ENCODE results near the gene RAB22A.
"Not testable (repeated sequence)": the region's sequence is repeated elsewhere in the genome, so short reads cannot be mapped to it uniquely, and the experiment has no call there.

The RAB22A gene

DNA sequence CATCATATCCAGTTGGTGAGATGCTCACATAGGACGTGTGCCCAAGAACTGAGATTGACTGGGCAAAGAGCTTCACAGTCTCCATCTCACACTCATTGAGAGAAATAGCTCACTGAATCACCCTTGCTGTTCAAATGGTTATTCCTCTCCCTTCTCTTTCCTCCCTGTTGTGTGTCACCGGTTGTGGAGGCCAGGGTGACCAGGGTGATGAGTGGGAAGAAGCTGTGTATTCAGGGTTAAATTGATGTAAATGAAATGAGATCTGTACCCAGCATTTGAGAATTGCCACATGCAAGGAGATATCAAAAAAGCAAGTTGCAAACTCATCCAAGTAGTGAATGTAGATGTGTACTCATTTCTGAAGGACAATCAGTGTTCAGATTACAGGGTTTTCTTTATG lies 43.0 kb downstream of the RAB22A start:
- DNase-seq, result peak; percentile 45

DNA sequence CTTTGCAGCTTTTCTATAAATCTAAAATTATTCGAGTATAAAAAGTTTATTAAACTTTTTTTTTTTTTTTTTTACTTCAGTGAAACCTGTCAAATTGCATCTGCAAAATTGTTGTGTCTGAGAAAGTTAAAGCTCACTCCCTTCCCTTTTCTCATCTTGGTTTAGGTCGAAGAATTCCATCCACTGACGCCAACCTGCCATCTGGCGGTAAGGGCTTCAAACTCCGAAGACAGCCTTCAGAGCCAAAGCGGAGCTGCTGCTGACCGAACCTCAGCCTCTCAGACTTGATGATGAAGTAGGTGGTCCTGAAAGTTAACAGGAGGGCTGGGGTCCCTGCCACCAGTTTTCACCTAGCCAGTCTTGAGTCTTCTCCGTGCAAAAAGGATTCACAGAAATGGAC lies 49.9 kb downstream of the RAB22A start:
- no peak for DNase-seq

DNA sequence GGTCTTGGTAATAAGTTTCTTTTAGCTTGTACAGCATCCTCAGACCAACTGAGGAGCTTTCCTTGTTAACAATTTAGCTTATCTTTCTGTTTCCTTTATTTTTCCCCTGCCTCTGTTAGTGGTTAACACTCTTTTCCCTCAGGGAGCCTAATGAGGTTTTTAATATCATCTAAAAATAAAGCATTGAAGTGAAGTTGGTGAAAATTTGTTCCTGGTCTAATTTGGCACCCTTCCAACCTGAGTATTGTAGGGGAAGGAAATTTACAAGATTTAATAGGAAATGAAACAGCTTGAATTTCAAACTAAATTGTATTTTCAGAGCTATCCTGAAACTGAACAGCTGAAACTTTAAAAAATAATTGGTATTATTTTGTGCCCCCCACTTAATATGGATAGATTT lies 51.4 kb downstream of the RAB22A start:
- no peak for DNase-seq

DNA sequence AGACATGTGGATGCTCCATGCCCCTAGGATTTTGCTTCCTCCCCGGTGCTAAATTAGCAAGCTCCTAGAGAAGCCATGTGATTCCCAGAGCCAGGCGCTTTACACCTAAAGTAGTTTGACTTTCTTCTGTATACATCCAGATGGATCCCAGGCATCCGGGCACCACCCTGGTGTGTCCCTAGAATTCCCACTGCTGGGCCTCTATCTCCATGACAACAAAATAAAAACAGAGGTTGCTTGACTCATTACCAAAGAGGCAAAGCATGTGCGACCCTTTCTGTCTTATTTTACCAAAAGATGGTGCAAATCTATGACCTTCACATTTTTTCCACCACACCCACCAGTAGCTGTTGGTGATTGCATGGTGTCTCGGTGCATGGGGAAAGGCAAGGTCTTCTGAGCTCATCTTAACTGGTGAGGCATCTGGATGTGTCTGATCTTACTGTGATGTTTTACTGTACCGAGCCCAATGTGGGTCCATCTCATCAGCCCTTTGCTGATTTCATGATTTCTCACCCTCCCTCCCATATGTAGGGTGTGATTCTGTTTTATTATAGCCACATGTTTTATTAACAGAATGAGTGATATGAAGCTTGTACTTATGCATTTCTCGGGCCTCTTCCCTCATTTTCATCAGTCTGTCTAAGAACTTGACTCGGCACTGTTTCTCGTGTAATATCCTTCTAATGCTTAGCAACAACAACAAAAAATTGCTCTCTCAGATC lies 52.1 kb downstream of the RAB22A start:
- DNase-seq, result no peak

DNA sequence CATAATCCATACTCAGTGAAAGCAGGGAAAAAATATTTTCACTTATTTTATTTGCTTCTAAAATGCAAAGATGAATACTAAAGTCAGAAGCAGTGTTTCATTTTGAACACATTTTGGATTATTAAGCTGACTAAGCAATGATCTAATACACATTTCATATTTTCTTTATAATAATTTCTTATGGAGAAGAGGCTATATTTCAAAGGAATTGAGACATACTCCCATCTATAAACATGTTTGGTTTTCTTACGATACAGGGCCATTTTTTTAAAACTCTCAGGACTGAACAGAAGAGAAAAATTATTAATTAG lies 52.6 kb downstream of the RAB22A start:
- no peak for DNase-seq

DNA sequence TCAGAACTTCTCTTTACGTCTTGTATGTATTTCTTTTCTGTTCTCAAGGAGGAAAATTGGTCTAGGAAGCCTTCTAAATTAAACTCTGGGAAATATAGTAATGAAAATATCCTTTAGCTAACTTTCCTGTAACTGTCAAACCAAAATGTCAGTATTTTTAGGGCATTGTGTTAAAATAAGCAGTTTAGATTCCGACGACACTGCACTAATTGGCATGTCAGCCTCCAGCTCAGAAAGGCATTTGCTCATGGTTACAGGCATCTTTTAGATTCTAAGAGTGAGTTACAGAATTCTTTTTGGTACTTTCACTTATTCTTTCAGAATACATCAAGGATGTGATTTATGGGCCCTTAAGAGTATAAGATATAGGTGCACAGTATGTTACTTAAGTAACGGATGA lies 53.5 kb downstream of the RAB22A start:
- no peak for DNase-seq

DNA sequence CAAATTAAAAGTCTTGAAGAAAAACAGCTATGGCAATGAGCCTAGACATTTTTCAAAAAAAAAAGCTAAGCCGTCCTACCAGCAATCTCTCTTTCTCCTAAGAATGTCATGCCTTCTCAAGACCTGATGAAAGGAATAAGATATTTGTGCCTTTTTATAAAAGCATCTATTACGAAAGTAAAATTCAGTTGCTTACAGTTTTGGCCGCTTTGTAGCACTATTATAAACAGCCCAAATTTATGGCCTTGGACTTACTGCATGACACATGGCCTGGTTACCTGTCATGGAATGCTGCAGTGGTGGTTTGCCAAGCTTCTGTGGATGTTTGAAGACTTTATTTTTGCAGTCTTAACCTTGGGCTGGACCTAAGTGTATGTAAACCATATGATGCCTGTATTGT lies 57.4 kb downstream of the RAB22A start:
- DNase-seq, result no peak

DNA sequence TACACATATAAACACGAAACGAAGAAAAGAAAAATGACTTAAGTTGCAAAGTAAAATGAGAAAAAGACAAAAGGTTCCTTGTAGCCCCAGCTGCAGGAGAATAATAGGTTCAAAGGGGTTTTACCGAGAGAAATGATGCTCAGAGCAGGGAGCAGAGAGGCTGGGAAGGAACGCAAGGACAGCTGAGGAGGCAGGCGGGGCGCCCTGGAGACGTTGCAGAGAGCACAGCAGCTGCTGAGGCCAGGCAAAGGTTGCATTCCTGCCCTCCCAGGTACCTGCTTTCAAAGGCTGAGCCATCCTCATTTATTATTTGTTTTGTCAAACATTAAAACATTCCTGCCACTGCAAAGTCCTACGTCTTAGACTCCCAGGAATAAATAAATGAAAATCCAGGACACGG lies 63.3 kb downstream of the RAB22A start:
- no peak for DNase-seq

DNA sequence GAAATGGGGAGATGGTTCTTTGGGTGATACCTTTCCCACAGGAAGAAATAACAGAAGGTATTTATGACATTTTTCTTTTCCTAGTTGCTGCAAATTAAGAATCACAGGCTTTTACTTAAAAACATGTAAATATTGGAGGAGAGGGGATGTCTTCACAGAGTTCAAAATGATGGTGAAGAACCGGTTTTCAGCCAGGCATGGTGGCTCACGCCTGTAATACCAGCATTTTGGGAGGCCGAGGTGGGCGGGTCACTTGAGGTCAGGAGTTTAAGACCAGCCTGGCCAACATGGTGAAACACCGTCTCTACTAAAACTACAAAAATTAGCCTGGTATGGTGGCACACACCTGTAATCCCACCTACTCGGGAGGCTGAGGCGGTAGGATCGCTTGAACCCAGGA lies 63.8 kb downstream of the RAB22A start:
- DNase-seq, result not testable (repeated sequence)

DNA sequence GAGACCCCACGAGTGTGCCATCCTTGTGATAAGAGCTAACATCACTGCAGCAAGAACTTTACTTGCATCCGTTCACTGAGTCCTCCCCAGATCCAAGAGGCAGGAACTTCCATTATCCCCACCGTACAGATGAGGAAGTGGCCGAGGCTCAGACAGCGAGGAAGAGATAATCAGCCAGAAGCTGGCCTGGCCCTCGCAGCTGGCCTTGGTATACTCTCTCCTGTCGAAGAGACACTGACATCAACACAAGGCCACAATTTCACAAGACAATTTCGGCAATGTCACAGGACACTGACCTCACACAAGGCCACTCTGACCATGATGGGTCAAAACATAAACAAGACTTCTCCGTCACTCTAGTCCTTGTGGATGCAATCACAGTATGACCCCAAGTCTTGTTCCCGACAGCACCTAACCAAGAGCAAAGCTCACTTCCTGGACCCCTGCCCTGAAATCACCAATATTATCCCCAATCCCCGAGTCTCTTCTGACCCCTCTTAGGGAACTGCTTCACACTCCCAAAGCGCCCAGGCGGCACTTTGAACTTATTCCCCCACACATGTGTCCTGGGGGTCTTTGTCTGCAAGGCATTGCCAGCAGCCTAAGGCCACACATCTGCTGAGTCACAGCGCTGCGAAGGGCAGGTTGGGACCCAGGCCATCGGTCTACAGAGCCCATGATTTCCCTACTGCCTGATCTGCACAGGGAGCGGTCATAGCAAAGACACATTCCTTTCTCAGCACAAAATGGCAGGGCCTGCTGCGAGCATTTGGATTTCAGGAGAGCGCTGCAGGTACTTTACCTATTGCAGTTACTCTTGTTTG lies 64.7 kb downstream of the RAB22A start:
- DNase-seq, result no peak

DNA sequence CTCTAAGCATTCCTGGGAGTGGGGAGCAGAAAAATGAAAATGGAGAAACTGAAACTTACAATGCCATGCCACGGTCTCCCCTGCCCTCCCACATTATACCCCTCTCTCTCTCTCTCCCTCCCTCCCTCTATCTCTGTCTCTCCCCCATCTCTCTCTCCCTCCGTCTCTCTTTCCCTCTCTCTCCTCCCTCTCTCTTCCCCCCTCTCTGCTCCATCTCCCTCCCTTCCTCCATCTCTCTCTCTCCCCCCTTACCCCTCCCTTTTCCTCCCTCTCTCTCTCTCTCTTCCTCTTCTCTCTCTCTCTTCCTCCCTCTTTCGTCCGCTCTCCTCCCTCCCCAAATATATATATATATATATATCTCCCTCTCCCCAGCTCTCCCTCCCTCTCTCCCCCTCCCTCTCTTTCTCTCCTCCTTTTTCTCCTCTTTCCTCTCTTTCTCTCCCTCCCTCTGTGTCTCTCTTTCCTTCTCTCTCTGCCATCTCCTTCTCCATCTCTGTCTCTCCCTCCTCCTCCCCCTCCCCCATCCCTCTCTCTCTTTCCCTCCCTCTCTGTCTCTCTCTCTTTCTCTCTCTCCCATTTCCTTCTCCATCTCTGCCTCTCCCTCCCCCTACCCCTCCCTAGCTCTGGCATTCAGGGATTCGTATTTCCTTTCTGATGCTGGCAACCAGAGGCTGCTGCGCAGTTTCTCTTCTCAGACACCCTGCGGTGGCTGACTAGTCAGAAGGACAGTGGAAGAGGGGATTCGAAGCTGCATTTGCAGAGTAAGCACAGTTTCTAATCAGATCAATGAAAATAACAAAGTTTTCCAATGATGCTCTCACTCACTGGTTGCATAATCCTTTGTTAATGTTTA lies 65.6 kb downstream of the RAB22A start:
- DNase-seq, result no peak

DNA sequence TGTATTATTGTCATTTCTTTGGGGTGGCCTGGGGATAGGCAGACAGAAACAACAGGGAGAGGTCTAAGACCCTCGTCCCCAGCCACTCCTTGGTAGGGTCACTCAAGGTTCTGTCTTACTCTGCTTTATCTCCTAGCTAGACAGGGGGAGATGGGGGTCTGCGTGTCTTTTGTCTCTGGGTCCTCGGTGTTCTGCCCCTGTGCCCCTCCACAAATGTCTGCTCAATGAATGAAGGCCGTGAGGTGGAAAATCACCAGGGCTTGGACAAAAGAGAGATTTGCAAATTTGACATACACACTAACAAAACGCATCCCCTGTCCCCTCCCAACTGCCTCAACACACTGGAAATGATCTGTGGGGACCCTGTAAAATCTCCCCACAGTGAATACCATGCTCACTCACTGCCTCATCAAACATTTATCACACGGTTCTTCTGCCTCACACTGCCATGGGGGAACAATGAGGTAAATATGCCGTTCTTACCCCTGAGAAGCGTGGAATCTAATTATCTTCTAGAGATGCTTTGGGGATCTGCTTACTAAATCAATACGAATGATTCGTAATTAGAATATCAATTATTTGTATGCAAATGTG lies 66.3 kb downstream of the RAB22A start:
- no peak for DNase-seq

DNA sequence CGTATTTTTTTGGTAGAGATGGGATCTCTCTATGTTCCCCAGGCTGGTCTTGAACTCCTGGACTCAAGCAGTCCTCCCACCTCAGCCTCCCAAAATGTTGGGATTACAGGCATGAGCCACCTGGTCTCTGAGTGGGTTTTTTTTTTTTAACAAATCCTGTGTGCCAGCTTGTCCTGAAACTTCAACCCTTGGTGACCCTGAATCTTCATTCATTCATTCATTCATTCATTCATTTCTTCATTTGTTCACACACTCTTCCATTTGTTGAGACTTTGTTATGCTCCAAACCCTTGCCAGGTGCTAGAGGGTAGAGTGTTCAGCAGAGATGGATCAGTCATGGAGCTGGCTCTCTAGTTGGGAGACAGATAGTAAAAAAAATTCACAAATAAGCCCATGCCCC lies 67.5 kb downstream of the RAB22A start:
- no peak for DNase-seq

DNA sequence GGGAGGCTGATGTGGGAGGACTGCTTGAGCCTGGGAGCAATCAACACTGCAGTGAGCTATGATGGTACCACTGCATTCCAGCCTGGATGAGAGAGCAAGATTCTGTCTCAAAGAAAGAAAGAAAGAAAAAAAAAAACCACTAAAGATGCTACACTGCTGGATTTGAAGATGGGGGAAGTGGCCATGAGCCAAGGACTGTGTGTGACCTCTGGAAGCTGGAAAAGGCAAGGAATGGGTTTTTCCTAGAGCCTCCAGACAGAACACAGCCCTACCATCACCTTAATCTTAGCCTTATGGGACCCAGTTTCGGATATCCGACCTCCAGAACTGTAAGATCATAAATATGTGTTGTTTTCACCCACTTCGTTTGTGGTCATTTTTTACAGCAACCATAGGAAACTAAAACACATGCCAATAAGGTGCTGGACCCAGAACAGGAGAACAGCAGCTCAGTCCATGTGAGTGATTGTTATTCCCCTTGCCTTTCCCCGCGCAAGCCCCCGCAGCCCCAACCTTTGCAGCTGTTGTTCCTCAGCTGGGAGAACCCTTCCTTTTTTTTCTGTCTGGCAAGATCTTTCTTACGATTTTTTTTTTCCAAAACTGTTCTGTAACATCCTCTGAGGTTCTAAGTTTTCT lies 68.4 kb downstream of the RAB22A start:
- no peak for DNase-seq

DNA sequence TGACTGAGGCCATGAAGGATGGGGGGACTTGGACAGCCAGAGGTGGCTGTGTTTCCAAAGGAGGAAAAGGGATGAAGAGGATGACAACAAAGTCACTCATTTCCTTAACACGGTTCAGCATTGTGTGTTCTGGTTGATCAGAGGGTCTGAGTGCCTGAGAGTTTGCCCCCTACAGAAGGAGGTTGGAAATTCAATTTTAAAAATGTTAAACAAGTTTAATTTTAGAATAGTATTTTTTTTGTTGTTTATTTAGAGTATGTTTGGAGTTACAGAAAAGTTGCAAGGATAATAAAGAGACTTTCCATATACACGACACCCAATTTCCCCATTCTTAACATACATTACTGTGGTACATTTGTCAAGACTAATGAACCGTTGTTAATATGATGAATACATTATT lies 69.2 kb downstream of the RAB22A start:
- DNase-seq, result no peak

DNA sequence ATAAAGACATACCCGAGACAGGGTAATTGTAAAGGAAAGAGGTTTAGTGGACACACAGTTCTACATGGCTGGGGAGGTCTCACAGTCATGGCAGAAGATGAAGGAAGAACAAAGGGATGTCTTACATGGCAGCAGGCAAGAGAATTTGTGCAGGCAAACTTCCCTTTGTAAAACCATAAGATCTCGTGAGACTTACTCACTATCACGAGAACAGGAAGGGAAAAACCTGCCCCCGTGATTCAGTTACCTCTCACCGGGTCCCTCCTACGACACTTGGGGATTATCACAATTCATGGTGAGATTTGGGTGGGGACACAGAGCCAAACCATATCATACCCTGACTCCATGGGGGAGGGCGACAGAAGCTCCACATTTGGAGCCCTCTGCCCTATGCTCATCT lies 72.1 kb downstream of the RAB22A start:
- DNase-seq, result no peak

DNA sequence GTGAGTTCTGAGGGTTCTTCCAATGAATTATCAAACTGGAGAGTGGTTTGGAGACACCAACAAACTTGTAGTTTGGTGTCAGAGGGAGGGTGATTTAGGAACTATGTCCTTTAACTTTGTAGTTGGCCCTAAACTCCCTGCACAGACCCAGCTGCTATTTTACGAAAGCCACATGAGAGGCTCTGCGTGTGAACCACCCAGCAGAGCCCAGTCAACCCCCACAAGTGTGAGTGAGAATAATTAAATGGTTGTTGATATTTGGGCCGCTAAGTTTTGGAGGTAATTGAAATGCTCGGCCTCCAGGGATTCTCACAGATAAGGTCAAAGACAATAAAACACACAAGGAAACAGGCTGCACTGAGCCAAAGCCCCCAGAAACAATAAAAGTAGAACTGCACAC lies 72.6 kb downstream of the RAB22A start:
- no peak for DNase-seq

DNA sequence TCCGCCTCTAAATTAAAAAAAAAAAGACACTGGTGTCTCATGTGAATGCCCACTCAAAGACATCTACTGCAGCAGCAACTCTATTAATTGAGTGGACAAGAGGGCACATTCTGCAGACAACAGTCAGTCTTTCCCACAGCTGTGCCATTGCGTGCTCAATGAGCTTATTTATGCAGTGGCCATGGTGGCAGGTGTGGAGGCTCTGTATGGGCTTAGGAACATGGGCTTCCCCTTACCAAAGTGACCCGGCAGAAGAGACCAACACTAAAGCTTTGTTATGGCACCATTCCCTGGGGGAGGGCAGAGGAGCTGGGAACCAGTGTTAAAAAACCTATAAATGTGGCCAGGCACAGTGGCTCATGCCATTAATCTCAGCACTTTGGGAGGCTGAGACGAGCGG lies 75.3 kb downstream of the RAB22A start:
- DNase-seq, result no peak

DNA sequence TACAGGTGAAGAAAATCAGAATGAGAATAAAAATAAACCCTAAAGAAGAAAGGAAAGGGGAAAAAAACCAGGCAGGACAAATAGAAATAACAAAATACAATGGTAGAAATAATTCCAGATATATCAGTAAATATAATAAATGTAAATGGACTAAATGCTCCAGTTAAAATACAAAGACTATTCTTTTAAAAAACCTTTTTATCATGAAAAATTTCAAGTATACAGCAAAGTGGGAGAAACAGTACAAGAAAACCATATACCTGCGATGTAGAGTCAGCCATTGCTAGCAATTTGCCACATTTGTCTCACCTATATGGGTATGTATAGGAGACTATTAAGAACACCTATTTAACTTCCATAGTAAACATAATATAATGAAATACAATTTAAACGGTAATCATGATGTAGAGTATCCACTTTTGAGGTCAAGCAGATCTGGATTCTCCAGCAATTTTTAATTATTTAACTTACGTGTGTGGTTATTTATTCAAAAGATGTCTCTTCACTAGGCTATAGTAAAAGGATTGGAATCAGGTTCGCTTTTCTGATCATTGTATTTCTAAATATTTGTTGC lies 78.6 kb downstream of the RAB22A start:
- DNase-seq, result no peak

DNA sequence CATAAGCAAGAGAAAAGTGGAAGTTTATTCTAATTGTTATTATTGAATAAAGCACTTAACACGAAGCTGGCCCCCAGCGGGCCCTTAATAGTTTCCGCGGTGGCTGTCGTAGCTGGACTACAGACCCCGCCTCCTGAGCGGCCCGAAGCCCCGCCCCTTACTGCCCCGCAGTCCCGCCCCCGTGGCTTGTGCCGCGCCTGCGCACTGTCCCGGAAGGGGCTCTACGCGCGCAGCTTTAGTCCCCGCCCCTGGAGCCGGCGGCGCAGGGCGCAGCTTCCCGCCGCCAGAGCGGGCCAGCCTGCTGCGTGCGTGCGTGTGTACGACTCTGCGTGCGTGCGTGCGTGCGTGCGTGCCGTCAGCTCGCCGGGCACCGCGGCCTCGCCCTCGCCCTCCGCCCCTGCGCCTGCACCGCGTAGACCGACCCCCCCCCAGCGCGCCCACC lies 79.4 kb downstream of the RAB22A start, which contains the start of gene VAPB:
TSS of gene VAPB (plus strand) at position 348 of the 442 bp plus-strand sequence. CDS start 231 bp downstream, outside the sequence.
- peak; percentile 97 for DNase-seq

DNA sequence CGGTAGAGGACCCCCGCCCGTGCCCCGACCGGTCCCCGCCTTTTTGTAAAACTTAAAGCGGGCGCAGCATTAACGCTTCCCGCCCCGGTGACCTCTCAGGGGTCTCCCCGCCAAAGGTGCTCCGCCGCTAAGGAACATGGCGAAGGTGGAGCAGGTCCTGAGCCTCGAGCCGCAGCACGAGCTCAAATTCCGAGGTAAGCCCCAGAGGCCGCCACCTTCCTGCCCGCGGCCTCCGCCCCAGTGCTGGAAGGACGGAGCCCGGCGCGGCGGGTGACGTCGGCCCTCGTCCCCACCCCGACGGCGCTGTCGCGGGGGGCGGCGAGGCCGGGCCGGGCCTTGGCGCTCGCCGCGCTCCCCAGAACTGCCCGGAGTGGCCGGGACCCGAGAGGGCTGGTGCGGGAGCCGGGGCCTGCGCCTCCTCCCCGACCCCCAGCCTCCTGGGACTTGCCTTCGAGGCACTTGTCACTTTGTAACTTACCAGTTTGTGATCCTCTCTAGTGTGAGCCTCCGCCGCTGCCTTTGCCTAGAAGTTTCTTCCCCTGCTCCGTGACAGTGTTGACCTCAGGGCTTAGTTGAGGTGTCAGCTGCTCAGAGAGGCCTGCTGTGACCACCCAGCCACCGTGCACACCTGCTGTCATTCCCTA lies 79.9 kb downstream of the RAB22A start:
- DNase-seq, result peak; percentile 38

All from activated CD4-positive, alpha-beta T cell treated with anti-CD3 and anti-CD28 coated beads, Interleukin-2, Interleukin-6, amounts not matched to agents 100 ng/mL and 50 ng/mL, durations not matched to agents 16 hours and 8 hours (primary cell).